GM18517 (cell line): ENCODE results near the gene ZNF664.

ENCODE experiments used
- ATAC-seq: cut with Tn5 transposase; IDR thresholded peaks from one replicate; pipeline ENCODE4 v1.9.1; 2021; ENCODE audit warnings: mild to moderate bottlenecking, moderate library complexity; ENCODE audit not compliant: unreplicated experiment

ZNF664 gene

GRCh38 chr12:124006846-124007713, 34.1 kb downstream of the ZNF664 start:
- ATAC-seq: peak; percentile 12

- ATAC-seq: no peak
Observed at GRCh38 chr12:124007826-124008570, 35.0 kb downstream of the ZNF664 start.

- no peak for ATAC-seq
Observed at GRCh38 chr12:124008595-124008994, 35.6 kb downstream of the ZNF664 start.

GRCh38 chr12:124009781-124010180, 36.8 kb downstream of the ZNF664 start:
- no peak for ATAC-seq

- no peak for ATAC-seq
Observed at GRCh38 chr12:124010687-124011086, 37.7 kb downstream of the ZNF664 start.

- ATAC-seq: no peak
Observed at GRCh38 chr12:124011435-124012115, 38.6 kb downstream of the ZNF664 start.

GRCh38 chr12:124013073-124013472, 40.1 kb downstream of the ZNF664 start:
- ATAC-seq: no peak

- ATAC-seq: no peak
Observed at GRCh38 chr12:124015494-124016461, 42.8 kb downstream of the ZNF664 start.

GRCh38 chr12:124017064-124017463, 44.0 kb downstream of the ZNF664 start:
- ATAC-seq: no peak

GRCh38 chr12:124018539-124018938, 45.5 kb downstream of the ZNF664 start:
- ATAC-seq: no peak

GRCh38 chr12:124019115-124019514, 46.1 kb downstream of the ZNF664 start:
- ATAC-seq: no peak

- no peak for ATAC-seq
Observed at GRCh38 chr12:124020514-124020949, 47.5 kb downstream of the ZNF664 start.

GRCh38 chr12:124021007-124021406, 48.0 kb downstream of the ZNF664 start:
- ATAC-seq: no peak

- ATAC-seq: no peak
Observed at GRCh38 chr12:124022161-124022560, 49.1 kb downstream of the ZNF664 start.

- no peak for ATAC-seq
Observed at GRCh38 chr12:124024263-124024678, 51.3 kb downstream of the ZNF664 start.

- ATAC-seq: no peak
Observed at GRCh38 chr12:124024776-124025175, 51.8 kb downstream of the ZNF664 start.

GRCh38 chr12:124025661-124026060, 52.6 kb downstream of the ZNF664 start:
- ATAC-seq: no peak

GRCh38 chr12:124026755-124027745, 54.0 kb downstream of the ZNF664 start:
- ATAC-seq: no peak
